Colonic mucosa (tissue), 4 donors: ENCODE results near the gene TOM1. TPM values are rescaled to one million over a fixed set of nuclear protein-coding genes. Genes with fewer than 3 reads are reported as not detected.
"Not testable (repeated sequence)": the region's sequence is repeated elsewhere in the genome, so short reads cannot be mapped to it uniquely, and the experiment has no call there.

Experiments
- DNase-seq: peaks from one replicate; pipeline ENCODE4 v3.0.0-alpha.2; 2020
- H3K27ac ChIP-seq: fragments of 200-600 bp; one replicate; pipeline ENCODE4 v1.8.0; 2021
- H3K27me3 ChIP-seq: fragments of 200-600 bp; one replicate; pipeline ENCODE4 v1.8.0; 2021
- H3K36me3 ChIP-seq: fragments of 200-600 bp; one replicate; pipeline ENCODE4 v1.8.0; 2021
- H3K4me1 ChIP-seq: fragments of 200-600 bp; one replicate; pipeline ENCODE4 v1.8.0; 2021; ENCODE audit warnings: mild to moderate bottlenecking
- H3K4me3 ChIP-seq: fragments of 200-600 bp; one replicate; pipeline ENCODE4 v1.8.0; 2021
- H3K9ac ChIP-seq, 2 donors: one replicate each; pipeline ENCODE4 v1.7.0; 2013; ENCODE audit warnings: control low read depth in 2 of 2, low read depth in 2 of 2, low read length in 2 of 2
- H3K9me3 ChIP-seq: fragments of 200-600 bp; one replicate; pipeline ENCODE4 v1.8.0; 2021
- CTCF ChIP-seq: fragments of 200-600 bp; IDR thresholded peaks from one replicate; pipeline ENCODE4 v1.8.0; 2022; ENCODE audit warnings: antibody characterized with exemption, mild to moderate bottlenecking
- intact Hi-C: fragments of 100-400 bp; cut with DNase I; formaldehyde crosslinking; loops from one replicate; pipeline ENCODE4 v1.14.1; 2022
- total RNA-seq, 2 donors: library from RNA; stranded (reverse); fragmentation: NEBNext Ultra II Directional in 1 of 2; extraction: Animal tissue kit (Norgen Biotek cat#: 25700) in 1 of 2; gene quantifications; one replicate each; pipeline ENCODE4 v1.2.1, GENCODE V29; 2021
- donor health status: healthy.
- donor health status: DM: no; HTN: no; CAD: no.
- donor health status: DM: no; HTN: no; CAD: no.

The TOM1 gene
- total RNA-seq, 2 donors from 2014 or later, result 43.0 to 60.3 TPM

- Histone ChIP-seq H3K9ac (no peak overlapping the region), H3K27ac (no peak overlapping the region), H3K4me1 (no peaks in the 10 kb centered on the region), H3K9me3 (no peaks in the 10 kb centered on the region), H3K36me3 (no peaks in the 10 kb centered on the region), H3K27me3 (no peaks in the 10 kb centered on the region), H3K4me3 (no peak overlapping the region)
- no peak for TF ChIP-seq CTCF
- intact Hi-C loops, result no loop called here
- DNase-seq, result no peak
These were observed 92.7 kb downstream of the TOM1 start for GRCh38 chr22:35392357-35392756.

- no peak for TF ChIP-seq CTCF
- Histone ChIP-seq H3K4me1 (no peaks in the 10 kb centered on the region), H3K9me3 (no peaks in the 10 kb centered on the region), H3K36me3 (no peaks in the 10 kb centered on the region), H3K27me3 (no peaks in the 10 kb centered on the region), H3K4me3 (no peak overlapping the region), H3K9ac (no peak overlapping the region), H3K27ac (no peak overlapping the region)
- no peak for DNase-seq
- intact Hi-C loops, result no loop called here
These were observed 93.7 kb downstream of the TOM1 start for GRCh38 chr22:35393116-35394010.

DNA sequence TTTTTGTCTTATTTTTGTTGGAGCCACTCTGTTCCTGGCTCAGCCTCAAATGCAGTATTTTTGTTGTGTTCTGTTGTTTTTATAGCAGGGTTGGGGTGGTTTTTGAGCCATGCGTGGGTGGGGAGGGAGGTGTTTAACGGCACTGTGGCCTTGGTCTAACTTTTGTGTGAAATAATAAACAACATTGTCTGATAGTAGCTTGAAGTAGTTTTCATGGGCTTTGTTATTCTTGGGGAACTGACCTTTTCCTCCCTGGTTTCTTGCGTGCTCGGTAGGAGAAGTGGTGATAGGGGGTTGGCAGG is 94.3 kb downstream of the TOM1 start:
- DNase-seq, result no peak
- H3K9ac ChIP-seq, result no peak overlapping the region
- intact Hi-C loops, result no loop called here
- H3K4me3 ChIP-seq, result no peak overlapping the region
- H3K9me3 ChIP-seq, result no peaks in the 10 kb centered on the region
- H3K27ac ChIP-seq, result no peak overlapping the region
- no peaks in the 10 kb centered on the region for H3K36me3 ChIP-seq
- no peak for TF ChIP-seq CTCF
- H3K27me3 ChIP-seq, result no peaks in the 10 kb centered on the region
- no peaks in the 10 kb centered on the region for H3K4me1 ChIP-seq

- Histone ChIP-seq H3K9ac (no peak overlapping the region), H3K4me1 (no peaks in the 10 kb centered on the region), H3K27ac (no peak overlapping the region), H3K4me3 (no peak overlapping the region), H3K36me3 (no peaks in the 10 kb centered on the region), H3K9me3 (no peaks in the 10 kb centered on the region), H3K27me3 (no peaks in the 10 kb centered on the region)
- intact Hi-C loops, result no loop called here
- no peak for TF ChIP-seq CTCF
- DNase-seq, result no peak
These were observed 95.3 kb downstream of the TOM1 start for GRCh38 chr22:35394810-35395563.

DNA sequence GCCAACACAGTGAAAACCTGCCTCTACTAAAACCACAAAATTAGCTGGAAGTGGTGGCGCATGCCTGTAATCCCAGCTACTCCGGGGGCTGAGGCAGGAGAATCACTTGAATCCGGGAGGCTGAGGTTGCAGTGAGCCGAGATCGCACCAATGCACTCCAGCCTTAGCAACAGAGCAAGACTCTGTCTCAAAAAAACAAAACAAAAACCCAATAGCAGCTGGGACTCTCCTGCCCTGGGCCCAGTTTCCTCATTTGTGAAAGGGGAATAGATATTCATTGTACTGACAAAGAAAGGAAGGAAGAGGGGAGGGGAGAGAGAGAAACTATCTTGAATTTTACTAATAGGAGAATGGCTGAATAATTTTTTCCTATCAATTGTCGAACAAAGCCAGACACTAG is 96.9 kb downstream of the TOM1 start:
- DNase-seq, H3K4me1 ChIP-seq, H3K36me3 ChIP-seq, H3K9me3 ChIP-seq, intact Hi-C loops, H3K9ac ChIP-seq, H3K27me3 ChIP-seq, H3K4me3 ChIP-seq: not testable (repeated sequence)
- peak overlapping the region; percentile 7 for H3K27ac ChIP-seq
